ENCODE data around the gene FOXP1.
A peak's percentile ranks its signal among the peaks of the same experiment; 100 is the strongest.

Gene FOXP1

GRCh38 chr3:71548705-71549384 lies 34.7 kb downstream of the FOXP1 start:
- Histone ChIP-seq H3K36me3 (no peaks in the 10 kb centered on the region), H3K27me3 (no peaks in the 10 kb centered on the region), H3K4me1 (ENCODE audit: control insufficient read depth in 1 of 2, insufficient read depth in 1 of 2, low read depth in 1 of 2, low read length in 1 of 2) (peaks cover 69 to 82% of the 10 kb centered on the region in 2 experiments), H3K27ac (peak overlapping the region; percentile 86), H3K9me3 (no peaks in the 10 kb centered on the region), H3K4me3 (ENCODE audit: low read depth in 1 of 2, low read length in 1 of 2) (peak overlapping the region in 1 of 2 experiments; percentile 54)
- no peak for TF ChIP-seq CTCF (IDR thresholded peaks at IDR 0.05)

GRCh38 chr3:71547249-71548198 lies 36.0 kb downstream of the FOXP1 start:
- TF ChIP-seq CTCF (IDR thresholded peaks at IDR 0.05) = no peak

GRCh38 chr3:71546821-71547220 lies 36.7 kb downstream of the FOXP1 start:
- Histone ChIP-seq H3K36me3 (no peaks in the 10 kb centered on the region), H3K4me3 (ENCODE audit: low read depth in 1 of 2, low read length in 1 of 2) (peak overlapping the region; percentile 37 to 54), H3K9me3 (no peaks in the 10 kb centered on the region), H3K27ac (peak overlapping the region; percentile 86), H3K4me1 (ENCODE audit: control insufficient read depth in 1 of 2, insufficient read depth in 1 of 2, low read depth in 1 of 2, low read length in 1 of 2) (peaks cover 86 to 96% of the 10 kb centered on the region in 2 experiments), H3K27me3 (no peaks in the 10 kb centered on the region)
- no peak for TF ChIP-seq CTCF (IDR thresholded peaks at IDR 0.05)

More at GRCh38 chr3:71547249-71548198, 36.0 kb downstream of the FOXP1 start:
- peak overlapping the region; percentile 86 for H3K27ac ChIP-seq
- no peaks in the 10 kb centered on the region for H3K9me3 ChIP-seq
- no peaks in the 10 kb centered on the region for H3K36me3 ChIP-seq
- H3K4me1 ChIP-seq (ENCODE audit: control insufficient read depth in 1 of 2, insufficient read depth in 1 of 2, low read depth in 1 of 2, low read length in 1 of 2) = peaks cover 83 to 93% of the 10 kb centered on the region in 2 experiments
- peak overlapping the region; percentile 37 to 54 for H3K4me3 ChIP-seq (ENCODE audit: low read depth in 1 of 2, low read length in 1 of 2)
- no peaks in the 10 kb centered on the region for H3K27me3 ChIP-seq

GRCh38 chr3:71545330-71545729 lies 38.2 kb downstream of the FOXP1 start:
- Histone ChIP-seq H3K9me3 (no peaks in the 10 kb centered on the region), H3K4me3 (ENCODE audit: low read depth in 1 of 2, low read length in 1 of 2) (no peak overlapping the region), H3K27ac (peak overlapping the region; percentile 86), H3K36me3 (no peaks in the 10 kb centered on the region), H3K27me3 (no peaks in the 10 kb centered on the region), H3K4me1 (ENCODE audit: control insufficient read depth in 1 of 2, insufficient read depth in 1 of 2, low read depth in 1 of 2, low read length in 1 of 2) (peaks cover 98% of the 10 kb centered on the region in 2 experiments)
- no peak for TF ChIP-seq CTCF (IDR thresholded peaks at IDR 0.05)

GRCh38 chr3:71543371-71544016 lies 40.0 kb downstream of the FOXP1 start:
- Histone ChIP-seq H3K9me3 (no peaks in the 10 kb centered on the region), H3K4me3 (ENCODE audit: low read depth in 1 of 2, low read length in 1 of 2) (peak overlapping the region; percentile 37 to 47), H3K4me1 (ENCODE audit: control insufficient read depth in 1 of 2, insufficient read depth in 1 of 2, low read depth in 1 of 2, low read length in 1 of 2) (peaks cover 88 to 90% of the 10 kb centered on the region in 2 experiments), H3K36me3 (no peaks in the 10 kb centered on the region), H3K27me3 (no peaks in the 10 kb centered on the region), H3K27ac (peak overlapping the region; percentile 82)
- no peak for TF ChIP-seq CTCF (IDR thresholded peaks at IDR 0.05)
